Activated CD4-positive, alpha-beta T cell treated with anti-CD3 and anti-CD28 coated beads, Interleukin-2, amount 50 U/mL, for 16 hours (primary cell): ENCODE measurements around the gene CST9.
"Not testable (repeated sequence)": the region's sequence is repeated elsewhere in the genome, so short reads cannot be mapped to it uniquely, and the experiment has no call there.

Experiments used
- DNase-seq: peaks from one replicate; pipeline ENCODE4 v3.0.0-alpha.2; 2020

Gene CST9

GRCh38 chr20:23585808-23586734 is 19.6 kb downstream of the CST9 start:
- no peak for DNase-seq

GRCh38 chr20:23585449-23585807 is 20.3 kb downstream of the CST9 start:
- no peak for DNase-seq

GRCh38 chr20:23584434-23585199 is 21.1 kb downstream of the CST9 start:
- no peak for DNase-seq

- DNase-seq, result no peak
Measured at GRCh38 chr20:23583526-23583925, 22.2 kb downstream of the CST9 start.

- no peak for DNase-seq
Measured at GRCh38 chr20:23582293-23582692, 23.4 kb downstream of the CST9 start.

- not testable (repeated sequence) for DNase-seq
Measured at GRCh38 chr20:23581833-23582232, 23.9 kb downstream of the CST9 start.

- no peak for DNase-seq
Measured at GRCh38 chr20:23574977-23575376, 30.7 kb downstream of the CST9 start.

GRCh38 chr20:23570178-23570760 is 35.4 kb downstream of the CST9 start:
- DNase-seq, result no peak

- no peak for DNase-seq
Measured at GRCh38 chr20:23569570-23569969, 36.1 kb downstream of the CST9 start.

- no peak for DNase-seq
Measured at GRCh38 chr20:23568971-23569330, 36.8 kb downstream of the CST9 start.

GRCh38 chr20:23568320-23568970 is 37.3 kb downstream of the CST9 start, which contains the start of gene CST9L:
Gene CST9L (minus strand): TSS chr20:23568484. CDS start chr20:23568450, 34 bp downstream.
- DNase-seq, result no peak

- DNase-seq, result no peak
Measured at GRCh38 chr20:23566199-23566932, 39.4 kb downstream of the CST9 start.

GRCh38 chr20:23565503-23566045 is 40.1 kb downstream of the CST9 start:
- no peak for DNase-seq

- DNase-seq, result no peak
Measured at GRCh38 chr20:23564927-23565326, 40.8 kb downstream of the CST9 start.

- no peak for DNase-seq
Measured at GRCh38 chr20:23562721-23563342, 42.9 kb downstream of the CST9 start.

- DNase-seq, result no peak
Measured at GRCh38 chr20:23554401-23554800, 51.3 kb downstream of the CST9 start.
